ENCODE results near the gene RNPEPL1.
A peak's percentile ranks its signal among the peaks of the same experiment; 100 is the strongest.

The RNPEPL1 gene

GRCh38 chr2:240551288-240551687 is 17.0 kb upstream of the RNPEPL1 start:
- H3K4me1 ChIP-seq (ENCODE audit: control insufficient read depth in 1 of 2, insufficient read depth in 2 of 2, low read length in 2 of 2), result no peaks in the 10 kb centered on the region
- H3K36me3 ChIP-seq (ENCODE audit: control insufficient read depth in 1 of 2, insufficient read depth in 2 of 2, low read length in 2 of 2), result peaks cover 7 to 19% of the 10 kb centered on the region in 2 donors
- H3K4me3 ChIP-seq (ENCODE audit: low read depth in 1 of 2, low read length in 2 of 2), result no peak overlapping the region
- H3K9me3 ChIP-seq (ENCODE audit: control insufficient read depth in 1 of 2, low read length in 2 of 2), result no peaks in the 10 kb centered on the region
- H3K27ac ChIP-seq (ENCODE audit: low read length), result no peak overlapping the region
- H3K27me3 ChIP-seq (ENCODE audit: low read depth, low read length), result no peaks in the 10 kb centered on the region

GRCh38 chr2:240551811-240552210 is 16.5 kb upstream of the RNPEPL1 start:
- H3K9me3 ChIP-seq (ENCODE audit: control insufficient read depth in 1 of 2, low read length in 2 of 2), result no peaks in the 10 kb centered on the region

GRCh38 chr2:240553956-240554480 is 14.3 kb upstream of the RNPEPL1 start:
- peaks cover 0 to 16% of the 10 kb centered on the region in 2 donors for H3K4me1 ChIP-seq (ENCODE audit: control insufficient read depth in 1 of 2, insufficient read depth in 2 of 2, low read length in 2 of 2)
- H3K27me3 ChIP-seq (ENCODE audit: low read depth, low read length), result no peaks in the 10 kb centered on the region
- no peak overlapping the region for H3K27ac ChIP-seq (ENCODE audit: low read length)
- H3K36me3 ChIP-seq (ENCODE audit: control insufficient read depth in 1 of 2, insufficient read depth in 2 of 2, low read length in 2 of 2), result peaks cover 7 to 19% of the 10 kb centered on the region in 2 donors
- no peak overlapping the region for H3K4me3 ChIP-seq (ENCODE audit: low read depth in 1 of 2, low read length in 2 of 2)
- no peaks in the 10 kb centered on the region for H3K9me3 ChIP-seq (ENCODE audit: control insufficient read depth in 1 of 2, low read length in 2 of 2)

More at GRCh38 chr2:240551811-240552210, 16.5 kb upstream of the RNPEPL1 start:
- Histone ChIP-seq H3K4me1 (ENCODE audit: control insufficient read depth in 1 of 2, insufficient read depth in 2 of 2, low read length in 2 of 2) (no peaks in the 10 kb centered on the region), H3K36me3 (ENCODE audit: control insufficient read depth in 1 of 2, insufficient read depth in 2 of 2, low read length in 2 of 2) (peaks cover 7 to 19% of the 10 kb centered on the region in 2 donors), H3K4me3 (ENCODE audit: low read depth in 1 of 2, low read length in 2 of 2) (no peak overlapping the region), H3K27ac (ENCODE audit: low read length) (no peak overlapping the region), H3K27me3 (ENCODE audit: low read depth, low read length) (no peaks in the 10 kb centered on the region)

- Histone ChIP-seq H3K9me3 (ENCODE audit: control insufficient read depth in 1 of 2, low read length in 2 of 2) (no peaks in the 10 kb centered on the region), H3K36me3 (ENCODE audit: control insufficient read depth in 1 of 2, insufficient read depth in 2 of 2, low read length in 2 of 2) (peaks cover 7 to 19% of the 10 kb centered on the region in 2 donors)
Observed at GRCh38 chr2:240554767-240555493, 13.4 kb upstream of the RNPEPL1 start.

GRCh38 chr2:240555541-240556250 is 12.6 kb upstream of the RNPEPL1 start:
- no peaks in the 10 kb centered on the region for H3K27me3 ChIP-seq (ENCODE audit: low read depth, low read length)

More at GRCh38 chr2:240554767-240555493, 13.4 kb upstream of the RNPEPL1 start:
- H3K4me1 ChIP-seq (ENCODE audit: control insufficient read depth in 1 of 2, insufficient read depth in 2 of 2, low read length in 2 of 2), result peaks cover 7 to 25% of the 10 kb centered on the region in 2 donors
- no peaks in the 10 kb centered on the region for H3K27me3 ChIP-seq (ENCODE audit: low read depth, low read length)
- no peak overlapping the region for H3K27ac ChIP-seq (ENCODE audit: low read length)
- no peak overlapping the region for H3K4me3 ChIP-seq (ENCODE audit: low read depth in 1 of 2, low read length in 2 of 2)

GRCh38 chr2:240556553-240557100 is 11.7 kb upstream of the RNPEPL1 start:
- no peaks in the 10 kb centered on the region for H3K9me3 ChIP-seq (ENCODE audit: control insufficient read depth in 1 of 2, low read length in 2 of 2)
- H3K4me1 ChIP-seq (ENCODE audit: control insufficient read depth in 1 of 2, insufficient read depth in 2 of 2, low read length in 2 of 2), result peaks cover 7 to 31% of the 10 kb centered on the region in 2 donors
- H3K36me3 ChIP-seq (ENCODE audit: control insufficient read depth in 1 of 2, insufficient read depth in 2 of 2, low read length in 2 of 2), result peaks cover 7 to 15% of the 10 kb centered on the region in 2 donors
- no peaks in the 10 kb centered on the region for H3K27me3 ChIP-seq (ENCODE audit: low read depth, low read length)
- no peak overlapping the region for H3K27ac ChIP-seq (ENCODE audit: low read length)
- no peak overlapping the region for H3K4me3 ChIP-seq (ENCODE audit: low read depth in 1 of 2, low read length in 2 of 2)

More at GRCh38 chr2:240555541-240556250, 12.6 kb upstream of the RNPEPL1 start:
- Histone ChIP-seq H3K4me3 (ENCODE audit: low read depth in 1 of 2, low read length in 2 of 2) (no peak overlapping the region), H3K4me1 (ENCODE audit: control insufficient read depth in 1 of 2, insufficient read depth in 2 of 2, low read length in 2 of 2) (peaks cover 7 to 25% of the 10 kb centered on the region in 2 donors), H3K9me3 (ENCODE audit: control insufficient read depth in 1 of 2, low read length in 2 of 2) (no peaks in the 10 kb centered on the region), H3K27ac (ENCODE audit: low read length) (no peak overlapping the region), H3K36me3 (ENCODE audit: control insufficient read depth in 1 of 2, insufficient read depth in 2 of 2, low read length in 2 of 2) (peaks cover 7 to 19% of the 10 kb centered on the region in 2 donors)

GRCh38 chr2:240557101-240557751 is 11.1 kb upstream of the RNPEPL1 start:
- no peaks in the 10 kb centered on the region for H3K27me3 ChIP-seq (ENCODE audit: low read depth, low read length)
- no peak overlapping the region for H3K27ac ChIP-seq (ENCODE audit: low read length)
- peak overlapping the region in 1 of 2 donors; percentile 61 for H3K4me3 ChIP-seq (ENCODE audit: low read depth in 1 of 2, low read length in 2 of 2)
- H3K9me3 ChIP-seq (ENCODE audit: control insufficient read depth in 1 of 2, low read length in 2 of 2), result no peaks in the 10 kb centered on the region
- peaks cover 3 to 9% of the 10 kb centered on the region in 2 donors for H3K36me3 ChIP-seq (ENCODE audit: control insufficient read depth in 1 of 2, insufficient read depth in 2 of 2, low read length in 2 of 2)
- peaks cover 7 to 37% of the 10 kb centered on the region in 2 donors for H3K4me1 ChIP-seq (ENCODE audit: control insufficient read depth in 1 of 2, insufficient read depth in 2 of 2, low read length in 2 of 2)

GRCh38 chr2:240557808-240558207 is 10.5 kb upstream of the RNPEPL1 start, which contains the start of gene ANKMY1:
Gene ANKMY1 (minus strand): TSS chr2:240557988. CDS start chr2:240557335, 653 bp downstream.
- peaks cover 12 to 39% of the 10 kb centered on the region in 2 donors for H3K4me1 ChIP-seq (ENCODE audit: control insufficient read depth in 1 of 2, insufficient read depth in 2 of 2, low read length in 2 of 2)
- H3K27ac ChIP-seq (ENCODE audit: low read length), result no peak within 1 kb of the TSS
- H3K4me3 ChIP-seq (ENCODE audit: low read depth in 1 of 2, low read length in 2 of 2), result peak within 1 kb of the TSS in 1 of 2 donors; percentile 61
- H3K36me3 ChIP-seq (ENCODE audit: control insufficient read depth in 1 of 2, insufficient read depth in 2 of 2, low read length in 2 of 2), result peaks cover 3 to 8% of the 10 kb centered on the region in 2 donors
- H3K9me3 ChIP-seq (ENCODE audit: control insufficient read depth in 1 of 2, low read length in 2 of 2), result no peaks in the 10 kb centered on the region
- H3K27me3 ChIP-seq (ENCODE audit: low read depth, low read length), result no peaks in the 10 kb centered on the region

GRCh38 chr2:240558236-240558761 is 10.0 kb upstream of the RNPEPL1 start:
- Histone ChIP-seq H3K4me3 (ENCODE audit: low read depth in 1 of 2, low read length in 2 of 2) (peak overlapping the region in 1 of 2 donors; percentile 61), H3K9me3 (ENCODE audit: control insufficient read depth in 1 of 2, low read length in 2 of 2) (no peaks in the 10 kb centered on the region), H3K4me1 (ENCODE audit: control insufficient read depth in 1 of 2, insufficient read depth in 2 of 2, low read length in 2 of 2) (peaks cover 13 to 39% of the 10 kb centered on the region in 2 donors), H3K27me3 (ENCODE audit: low read depth, low read length) (no peaks in the 10 kb centered on the region), H3K27ac (ENCODE audit: low read length) (no peak overlapping the region), H3K36me3 (ENCODE audit: control insufficient read depth in 1 of 2, insufficient read depth in 2 of 2, low read length in 2 of 2) (peaks cover 3 to 8% of the 10 kb centered on the region in 2 donors)

- H3K9me3 ChIP-seq (ENCODE audit: control insufficient read depth in 1 of 2, low read length in 2 of 2), result no peaks in the 10 kb centered on the region
- peak overlapping the region in 1 of 2 donors; percentile 45 for H3K4me3 ChIP-seq (ENCODE audit: low read depth in 1 of 2, low read length in 2 of 2)
- peaks cover 13 to 39% of the 10 kb centered on the region in 2 donors for H3K4me1 ChIP-seq (ENCODE audit: control insufficient read depth in 1 of 2, insufficient read depth in 2 of 2, low read length in 2 of 2)
- H3K36me3 ChIP-seq (ENCODE audit: control insufficient read depth in 1 of 2, insufficient read depth in 2 of 2, low read length in 2 of 2), result peaks cover under 1 to 2% of the 10 kb centered on the region in 2 donors
- H3K27ac ChIP-seq (ENCODE audit: low read length), result no peak overlapping the region
- no peaks in the 10 kb centered on the region for H3K27me3 ChIP-seq (ENCODE audit: low read depth, low read length)
Observed at GRCh38 chr2:240559286-240559685, 9.0 kb upstream of the RNPEPL1 start.
